A673 (cell line): ENCODE results near the gene NELFE. TPM values are rescaled to one million over a fixed set of nuclear protein-coding genes. Genes with fewer than 3 reads are reported as not detected.

Experiments
- BruUV-seq: library from RNA; stranded (reverse); fragments of 400-500 nt; replicated peaks from 2 replicates; lab custom pipeline; 2021; lab: Mats Ljungman, UMichigan
- CTCF ChIA-PET: fragments of 300-600 bp; sonication (Branson Sonifier 250); formaldehyde crosslinking; loops from one replicate; lab custom pipeline; 2022; ENCODE audit warnings: antibody characterized with exemption; lab: Charles Lee
- POLR2A ChIA-PET: fragments of 300-600 bp; sonication (Branson Sonifier 250); formaldehyde crosslinking; loops from one replicate; lab custom pipeline; 2022; ENCODE audit warnings: antibody characterized with exemption; ENCODE audit not compliant: low non-redundant PET; lab: Charles Lee
- DNase-seq: peaks from one replicate; pipeline ENCODE4 v3.0.0-alpha.2; 2015; ENCODE audit warnings: low spot score
- H3K27ac ChIP-seq: fragments of 200-600 bp; sonication (generic); 2 replicates; pipeline ENCODE4 v1.5.1; 2016; ENCODE audit warnings: mixed run types, low read depth, mild to moderate bottlenecking, mixed read lengths, antibody characterized with exemption, low read length; ENCODE audit not compliant: poor library complexity, severe bottlenecking
- H3K27me3 ChIP-seq: fragments of 200-600 bp; sonication (generic); replicated peaks from 2 replicates; pipeline ENCODE4 v1.6.1; 2017; ENCODE audit warnings: mixed run types, low read depth, mild to moderate bottlenecking, mixed read lengths, antibody characterized with exemption, low read length; ENCODE audit not compliant: insufficient read depth, poor library complexity
- H3K36me3 ChIP-seq: fragments of 200-600 bp; sonication (generic); 2 replicates; pipeline ENCODE4 v1.6.1; 2016; ENCODE audit warnings: mixed run types, mild to moderate bottlenecking, mixed read lengths, antibody characterized with exemption, low read length; ENCODE audit not compliant: insufficient read depth, poor library complexity, severe bottlenecking
- H3K4me1 ChIP-seq: fragments of 200-600 bp; sonication (generic); 2 replicates; pipeline ENCODE4 v1.6.1; 2017; ENCODE audit warnings: mixed run types, mild to moderate bottlenecking, mixed read lengths, antibody characterized with exemption, low read length; ENCODE audit not compliant: insufficient read depth, poor library complexity, severe bottlenecking
- H3K4me3 ChIP-seq: fragments of 200-600 bp; sonication (generic); 2 replicates; pipeline ENCODE4 v1.5.1; 2016; ENCODE audit warnings: low read depth, mixed run types, mild to moderate bottlenecking, mixed read lengths, low read length; ENCODE audit not compliant: poor library complexity, severe bottlenecking
- H3K9me3 ChIP-seq: fragments of 200-600 bp; sonication (generic); 2 replicates; pipeline ENCODE4 v1.6.1; 2016; ENCODE audit warnings: mixed run types, low read depth, mild to moderate bottlenecking, mixed read lengths, antibody characterized with exemption, low read length; ENCODE audit not compliant: poor library complexity, severe bottlenecking
- EZH2 ChIP-seq: fragments of 200-600 bp; sonication (generic); IDR thresholded peaks from 2 replicates; pipeline ENCODE4 v1.6.1; 2017; ENCODE audit warnings: borderline replicate concordance, low read depth, mild to moderate bottlenecking, mixed read lengths, antibody characterized with exemption, low read length; ENCODE audit not compliant: poor library complexity, severe bottlenecking
- intact Hi-C: fragments of 100-400 bp; cut with micrococcal nuclease; formaldehyde crosslinking; loops from one replicate; pipeline ENCODE4 v1.10.0; 2022; ENCODE audit not compliant: unreplicated experiment
- total RNA-seq: library from RNA; stranded (reverse); gene quantifications from 2 replicates; pipeline ENCODE4 v1.2.3, GENCODE V29; 2021
- TF ChIP-seq, protein P1 (sequence below): fragments of 300-800, 200-600 bp; sonication (generic); conservative IDR thresholded peaks from 2 replicates; pipeline ENCODE4 v1.5.1; 2017; ENCODE audit warnings: low read depth, mild to moderate bottlenecking, antibody characterized with exemption, low read length, moderate library complexity, mixed read lengths

The NELFE gene
- total RNA-seq, 1 experiment from 2014 or later, result 94.3 TPM

DNA sequence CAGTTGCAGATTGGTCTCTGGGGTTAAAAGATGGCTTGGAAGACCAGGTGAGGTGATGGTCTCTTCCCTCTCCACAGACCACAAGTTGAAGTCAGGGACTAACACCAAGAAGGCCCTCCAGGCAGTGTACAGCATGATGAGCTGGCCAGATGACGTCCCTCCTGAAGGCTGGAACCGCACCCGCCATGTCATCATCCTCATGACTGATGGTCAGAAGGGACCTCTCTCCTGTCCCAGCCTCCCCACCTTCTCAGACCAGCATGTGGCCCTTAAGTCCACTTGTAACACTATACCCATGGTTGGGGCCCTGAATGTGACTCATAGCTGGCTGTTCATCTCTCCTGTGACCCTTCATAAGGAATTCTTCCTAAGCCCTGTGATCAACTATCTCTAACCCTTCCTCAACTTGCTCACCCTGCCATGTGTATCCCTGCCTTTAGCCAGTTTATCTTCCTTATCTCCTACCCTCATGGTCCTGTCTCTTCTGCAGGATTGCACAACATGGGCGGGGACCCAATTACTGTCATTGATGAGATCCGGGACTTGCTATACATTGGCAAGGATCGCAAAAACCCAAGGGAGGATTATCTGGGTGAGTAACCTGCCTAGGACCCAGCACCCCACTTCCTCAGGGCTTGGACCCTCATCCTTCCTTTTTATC lies 9.9 kb downstream of the NELFE start:
- H3K9me3 ChIP-seq, result no peaks in the 10 kb centered on the region
- intact Hi-C loops, result no loop called here
- peaks cover 25% of the 10 kb centered on the region for H3K36me3 ChIP-seq
- DNase-seq, result no peak
- TF ChIP-seq EZH2, result no peak
- TF ChIP-seq, protein P1, sequence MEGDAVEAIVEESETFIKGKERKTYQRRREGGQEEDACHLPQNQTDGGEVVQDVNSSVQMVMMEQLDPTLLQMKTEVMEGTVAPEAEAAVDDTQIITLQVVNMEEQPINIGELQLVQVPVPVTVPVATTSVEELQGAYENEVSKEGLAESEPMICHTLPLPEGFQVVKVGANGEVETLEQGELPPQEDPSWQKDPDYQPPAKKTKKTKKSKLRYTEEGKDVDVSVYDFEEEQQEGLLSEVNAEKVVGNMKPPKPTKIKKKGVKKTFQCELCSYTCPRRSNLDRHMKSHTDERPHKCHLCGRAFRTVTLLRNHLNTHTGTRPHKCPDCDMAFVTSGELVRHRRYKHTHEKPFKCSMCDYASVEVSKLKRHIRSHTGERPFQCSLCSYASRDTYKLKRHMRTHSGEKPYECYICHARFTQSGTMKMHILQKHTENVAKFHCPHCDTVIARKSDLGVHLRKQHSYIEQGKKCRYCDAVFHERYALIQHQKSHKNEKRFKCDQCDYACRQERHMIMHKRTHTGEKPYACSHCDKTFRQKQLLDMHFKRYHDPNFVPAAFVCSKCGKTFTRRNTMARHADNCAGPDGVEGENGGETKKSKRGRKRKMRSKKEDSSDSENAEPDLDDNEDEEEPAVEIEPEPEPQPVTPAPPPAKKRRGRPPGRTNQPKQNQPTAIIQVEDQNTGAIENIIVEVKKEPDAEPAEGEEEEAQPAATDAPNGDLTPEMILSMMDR, result no peak
- ChIA-PET POLR2A (no interaction called here), CTCF (interaction anchor here (0.6 kb wide), 1 partner anchor 28 kb away, joined by 6 read pairs; no protein-coding TSS in a partner anchor)
- no peak overlapping the region for H3K27ac ChIP-seq
- H3K4me1 ChIP-seq, result no peaks in the 10 kb centered on the region
- H3K4me3 ChIP-seq, result no peak overlapping the region
- no TSS peak for BruUV-seq
- H3K27me3 ChIP-seq, result no peaks in the 10 kb centered on the region

DNA sequence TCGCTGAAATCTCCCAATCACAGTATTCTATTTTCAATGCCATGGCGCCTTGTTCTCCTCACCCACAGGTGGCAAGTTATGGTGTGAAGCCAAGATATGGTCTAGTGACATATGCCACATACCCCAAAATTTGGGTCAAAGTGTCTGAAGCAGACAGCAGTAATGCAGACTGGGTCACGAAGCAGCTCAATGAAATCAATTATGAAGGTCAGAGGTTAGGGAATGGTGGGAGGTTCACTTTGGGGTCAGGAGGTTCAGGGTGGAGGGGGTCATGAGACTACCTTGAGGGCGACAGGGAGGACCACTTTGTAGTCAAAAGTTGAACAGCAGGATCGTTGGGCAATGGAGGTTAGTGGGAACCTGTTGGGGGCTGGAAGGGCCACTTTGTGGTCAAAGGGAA lies 10.5 kb downstream of the NELFE start:
- H3K27me3 ChIP-seq, result no peaks in the 10 kb centered on the region
- DNase-seq, result no peak
- no peaks in the 10 kb centered on the region for H3K9me3 ChIP-seq
- H3K4me3 ChIP-seq, result no peak overlapping the region
- no TSS peak for BruUV-seq
- TF ChIP-seq, protein P1, result no peak
- no peak for TF ChIP-seq EZH2
- no peak overlapping the region for H3K27ac ChIP-seq
- ChIA-PET POLR2A (no interaction called here), CTCF (no interaction called here)
- no peaks in the 10 kb centered on the region for H3K4me1 ChIP-seq
- H3K36me3 ChIP-seq, result peaks cover 19% of the 10 kb centered on the region
- intact Hi-C loops, result no loop called here

DNA sequence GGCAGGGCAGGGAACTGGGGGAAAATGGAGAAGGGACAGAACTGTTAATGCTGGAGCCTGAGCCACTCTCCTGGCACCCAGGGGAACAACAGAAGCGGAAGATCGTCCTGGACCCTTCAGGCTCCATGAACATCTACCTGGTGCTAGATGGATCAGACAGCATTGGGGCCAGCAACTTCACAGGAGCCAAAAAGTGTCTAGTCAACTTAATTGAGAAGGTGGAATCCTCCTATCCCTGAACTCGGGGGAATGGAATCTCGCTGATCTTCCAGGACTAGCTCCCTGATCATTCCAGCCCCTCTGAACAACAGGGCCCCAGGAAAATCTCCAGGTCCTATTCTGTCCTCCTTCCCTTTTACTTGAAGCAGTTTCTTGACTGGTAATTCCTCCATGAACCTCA lies 10.9 kb downstream of the NELFE start:
- H3K27me3 ChIP-seq, result no peaks in the 10 kb centered on the region
- TF ChIP-seq, protein P1, result no peak
- TF ChIP-seq EZH2, result no peak
- ChIA-PET POLR2A (no interaction called here), CTCF (no interaction called here)
- no peak overlapping the region for H3K27ac ChIP-seq
- intact Hi-C loops, result no loop called here
- DNase-seq, result no peak
- H3K9me3 ChIP-seq, result no peaks in the 10 kb centered on the region
- H3K36me3 ChIP-seq, result peaks cover 15% of the 10 kb centered on the region
- no TSS peak for BruUV-seq
- H3K4me3 ChIP-seq, result no peak overlapping the region
- no peaks in the 10 kb centered on the region for H3K4me1 ChIP-seq
